Endothelial cell (in vitro differentiated cells): ENCODE data around the gene SVEP1. TPM values are rescaled to one million over a fixed set of nuclear protein-coding genes. Genes with fewer than 3 reads are reported as not detected.

Experiments used
- DNase-seq: peaks from one replicate; pipeline ENCODE4 v3.0.0; 2021; ENCODE audit warnings: low spot score
- H3K27ac Mint-ChIP-seq: one replicate; pipeline ENCODE4 v1.8.0; 2021; ENCODE audit warnings: mixed read lengths, inconsistent platforms; ENCODE audit not compliant: unreplicated experiment
- H3K27me3 Mint-ChIP-seq: one replicate; pipeline ENCODE4 v1.8.0; 2021; ENCODE audit warnings: mild to moderate bottlenecking, moderate library complexity, mixed read lengths, inconsistent platforms; ENCODE audit not compliant: unreplicated experiment
- H3K36me3 Mint-ChIP-seq: one replicate; pipeline ENCODE4 v1.8.0; 2021; ENCODE audit warnings: mild to moderate bottlenecking, low read depth, mixed read lengths, inconsistent platforms; ENCODE audit not compliant: unreplicated experiment
- H3K4me1 Mint-ChIP-seq: one replicate; pipeline ENCODE4 v1.8.0; 2021; ENCODE audit warnings: mild to moderate bottlenecking, mixed read lengths, inconsistent platforms; ENCODE audit not compliant: unreplicated experiment
- H3K4me3 Mint-ChIP-seq: one replicate; pipeline ENCODE4 v1.8.0; 2021; ENCODE audit warnings: mild to moderate bottlenecking, mixed read lengths, inconsistent platforms; ENCODE audit not compliant: unreplicated experiment
- H3K9me3 Mint-ChIP-seq: one replicate; pipeline ENCODE4 v1.8.0; 2021; ENCODE audit warnings: mixed read lengths, inconsistent platforms; ENCODE audit not compliant: unreplicated experiment
- total RNA-seq: library from RNA; stranded (reverse); fragmentation: NEBNext Ultra II Directional; extraction: Animal tissue kit (Norgen Biotek cat#: 25700); gene quantifications from one replicate; pipeline ENCODE4 v1.2.1, GENCODE V29; 2021; ENCODE audit not compliant: unreplicated experiment
- TF ChIP-seq, protein P1 (sequence below): fragments of 200-600 bp; sonication (generic); IDR thresholded peaks from one replicate; pipeline ENCODE4 v1.5.0; 2021; ENCODE audit warnings: antibody characterized with exemption; ENCODE audit not compliant: unreplicated experiment

Gene SVEP1
- total RNA-seq, 1 donor from 2014 or later, result 0.08 TPM

DNA sequence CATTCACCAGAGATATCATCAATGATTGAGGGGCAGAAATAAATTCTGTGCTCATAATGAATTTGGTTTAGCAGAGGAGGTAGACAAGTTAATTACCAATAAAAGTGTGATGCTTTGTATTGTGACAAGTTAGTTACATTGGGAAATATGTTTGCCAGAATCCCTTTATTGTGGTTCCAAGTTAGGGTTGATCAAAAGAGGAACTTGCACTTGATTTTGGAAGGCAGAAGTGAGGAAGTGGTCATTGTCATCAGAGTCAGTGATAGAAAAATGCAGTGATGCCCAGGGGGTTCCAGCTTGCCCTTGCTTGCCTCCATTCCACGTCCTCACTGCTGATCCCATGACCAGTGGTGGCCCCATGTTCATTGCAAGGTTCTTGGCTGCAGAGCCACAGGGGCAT lies 69.7 kb downstream of the SVEP1 start:
- Mint-ChIP-seq H3K9me3 (no peaks in the 10 kb centered on the region), H3K36me3 (no peaks in the 10 kb centered on the region), H3K4me1 (no peaks in the 10 kb centered on the region), H3K27me3 (peaks cover 4% of the 10 kb centered on the region), H3K4me3 (no peak overlapping the region), H3K27ac (no peak overlapping the region)
- DNase-seq, result no peak
- TF ChIP-seq, protein P1, sequence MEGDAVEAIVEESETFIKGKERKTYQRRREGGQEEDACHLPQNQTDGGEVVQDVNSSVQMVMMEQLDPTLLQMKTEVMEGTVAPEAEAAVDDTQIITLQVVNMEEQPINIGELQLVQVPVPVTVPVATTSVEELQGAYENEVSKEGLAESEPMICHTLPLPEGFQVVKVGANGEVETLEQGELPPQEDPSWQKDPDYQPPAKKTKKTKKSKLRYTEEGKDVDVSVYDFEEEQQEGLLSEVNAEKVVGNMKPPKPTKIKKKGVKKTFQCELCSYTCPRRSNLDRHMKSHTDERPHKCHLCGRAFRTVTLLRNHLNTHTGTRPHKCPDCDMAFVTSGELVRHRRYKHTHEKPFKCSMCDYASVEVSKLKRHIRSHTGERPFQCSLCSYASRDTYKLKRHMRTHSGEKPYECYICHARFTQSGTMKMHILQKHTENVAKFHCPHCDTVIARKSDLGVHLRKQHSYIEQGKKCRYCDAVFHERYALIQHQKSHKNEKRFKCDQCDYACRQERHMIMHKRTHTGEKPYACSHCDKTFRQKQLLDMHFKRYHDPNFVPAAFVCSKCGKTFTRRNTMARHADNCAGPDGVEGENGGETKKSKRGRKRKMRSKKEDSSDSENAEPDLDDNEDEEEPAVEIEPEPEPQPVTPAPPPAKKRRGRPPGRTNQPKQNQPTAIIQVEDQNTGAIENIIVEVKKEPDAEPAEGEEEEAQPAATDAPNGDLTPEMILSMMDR, result no peak

DNA sequence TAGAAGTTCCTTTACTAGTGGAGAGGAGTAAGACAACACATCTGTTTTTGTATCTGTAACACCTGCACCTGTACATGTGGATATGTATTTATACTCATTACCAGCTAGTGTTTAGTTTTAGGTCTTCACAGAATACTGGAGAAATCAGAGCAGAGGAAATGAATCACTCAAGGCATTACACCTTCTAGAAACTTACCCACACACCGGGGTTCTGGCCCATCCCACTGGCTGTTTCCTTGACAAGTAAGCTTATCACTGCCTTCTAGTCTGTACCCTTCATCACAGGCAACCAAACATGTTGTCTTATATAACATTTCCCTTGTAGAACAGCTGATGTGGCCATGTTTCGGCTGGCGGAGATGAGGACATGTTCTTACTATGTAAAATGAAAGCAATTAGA lies 76.7 kb downstream of the SVEP1 start:
- H3K27me3 Mint-ChIP-seq, result peaks cover 4% of the 10 kb centered on the region
- H3K4me3 Mint-ChIP-seq, result no peak overlapping the region
- H3K36me3 Mint-ChIP-seq, result no peaks in the 10 kb centered on the region
- no peaks in the 10 kb centered on the region for H3K9me3 Mint-ChIP-seq
- no peaks in the 10 kb centered on the region for H3K4me1 Mint-ChIP-seq
- no peak for DNase-seq
- TF ChIP-seq, protein P1, result no peak
- no peak overlapping the region for H3K27ac Mint-ChIP-seq

DNA sequence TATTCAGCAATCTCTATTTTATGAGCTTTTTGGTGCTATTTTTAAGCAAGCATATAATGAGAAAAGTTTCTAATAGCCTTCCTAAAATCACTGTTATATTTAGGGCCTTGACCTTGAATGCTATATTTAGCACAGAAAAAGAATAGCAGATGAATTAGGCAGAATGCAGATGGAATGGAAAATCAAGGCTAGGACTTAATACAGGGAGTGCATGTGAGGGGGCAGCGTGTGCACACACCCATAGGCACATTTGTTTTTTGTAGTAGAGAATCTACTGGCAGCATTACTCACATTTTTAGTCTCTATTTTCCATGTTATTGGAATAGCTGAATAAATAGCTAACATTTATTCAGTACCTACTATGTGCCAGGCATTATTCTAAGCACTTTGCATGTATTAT lies 79.9 kb downstream of the SVEP1 start:
- H3K36me3 Mint-ChIP-seq, result no peaks in the 10 kb centered on the region
- H3K4me1 Mint-ChIP-seq, result no peaks in the 10 kb centered on the region
- H3K9me3 Mint-ChIP-seq, result no peaks in the 10 kb centered on the region
- TF ChIP-seq, protein P1, result no peak
- H3K4me3 Mint-ChIP-seq, result no peak overlapping the region
- H3K27ac Mint-ChIP-seq, result no peak overlapping the region
- no peak for DNase-seq
- peaks cover 2% of the 10 kb centered on the region for H3K27me3 Mint-ChIP-seq

DNA sequence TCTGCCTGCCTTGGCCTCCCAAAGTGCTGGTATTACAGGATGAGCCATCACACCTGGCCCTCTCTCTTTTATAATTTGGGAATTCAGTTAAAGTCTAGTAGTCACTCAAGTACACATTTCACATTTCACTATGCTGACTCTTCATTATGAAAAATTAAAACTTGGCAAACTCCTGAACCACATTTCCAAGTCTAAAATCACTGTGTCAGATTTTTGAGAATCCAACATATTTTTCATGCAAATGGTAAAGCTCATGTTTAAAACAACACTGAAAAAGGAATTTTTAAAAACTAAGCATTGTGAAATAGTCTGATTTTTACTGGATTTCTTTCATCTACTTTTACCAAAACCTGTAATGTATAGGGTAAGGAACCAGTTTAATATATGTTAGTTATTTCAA lies 92.3 kb downstream of the SVEP1 start:
- H3K36me3 Mint-ChIP-seq, result no peaks in the 10 kb centered on the region
- H3K4me1 Mint-ChIP-seq, result no peaks in the 10 kb centered on the region
- no peak overlapping the region for H3K27ac Mint-ChIP-seq
- no peaks in the 10 kb centered on the region for H3K9me3 Mint-ChIP-seq
- no peak overlapping the region for H3K4me3 Mint-ChIP-seq
- no peak for DNase-seq
- TF ChIP-seq, protein P1, result no peak
- no peaks in the 10 kb centered on the region for H3K27me3 Mint-ChIP-seq

DNA sequence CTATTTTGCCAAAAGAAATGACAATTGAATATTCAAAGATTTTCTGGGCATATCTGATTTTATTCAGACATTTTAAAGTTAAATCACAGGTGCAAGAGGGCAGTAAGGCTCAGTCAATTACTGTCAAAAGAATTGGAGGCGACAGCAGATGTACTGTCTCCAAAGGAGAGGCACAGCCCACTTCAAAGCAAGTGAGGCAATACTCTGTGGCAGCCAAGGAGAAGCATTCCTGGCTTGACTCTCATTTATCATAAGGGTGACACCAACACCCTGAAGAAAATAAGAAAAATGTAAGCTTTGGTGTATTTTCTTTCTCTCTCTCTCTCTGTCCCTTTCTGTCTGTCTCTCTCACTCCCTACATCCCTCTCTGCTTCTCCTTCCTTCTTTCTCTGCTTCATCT lies 93.3 kb downstream of the SVEP1 start:
- H3K4me3 Mint-ChIP-seq, result no peak overlapping the region
- no peaks in the 10 kb centered on the region for H3K36me3 Mint-ChIP-seq
- H3K27me3 Mint-ChIP-seq, result no peaks in the 10 kb centered on the region
- TF ChIP-seq, protein P1, result no peak
- no peak for DNase-seq
- no peak overlapping the region for H3K27ac Mint-ChIP-seq
- H3K9me3 Mint-ChIP-seq, result no peaks in the 10 kb centered on the region
- no peaks in the 10 kb centered on the region for H3K4me1 Mint-ChIP-seq
